HCT116 (cell line): Measurements from ENCODE around the gene IFI27L2. TPM values are rescaled to one million over a fixed set of nuclear protein-coding genes. Genes with fewer than 3 reads are reported as not detected.

Source experiments
- ATAC-seq: fragments of 200-7000 bp; cut with Tn5 transposase; 2 replicates; pipeline ENCODE4 v1.9.1; 2020; ENCODE audit warnings: mild to moderate bottlenecking, moderate library complexity
- BruUV-seq: library from RNA; stranded (reverse); fragments of 400-500 nt; replicated peaks from 2 replicates; lab custom pipeline; 2021; lab: Mats Ljungman, UMichigan
- CTCF ChIA-PET: fragments of 300-600 bp; sonication (Branson Sonifier 250); formaldehyde crosslinking; loops from one replicate; lab custom pipeline; 2021; ENCODE audit warnings: antibody characterized with exemption; lab: Charles Lee
- POLR2A ChIA-PET: fragments of 300-600, 350-600 bp; sonication (Branson Sonifier 250); formaldehyde crosslinking; loops from one replicate; lab custom pipeline; 2021; ENCODE audit warnings: antibody characterized with exemption; lab: Charles Lee
- RAD21 ChIA-PET, 2 experiments: fragments of 300-600 bp; sonication (Branson Sonifier 250); formaldehyde crosslinking; loops; one replicate each; lab custom pipeline; 2023; ENCODE audit warnings: low total read pairs in 2 of 2; ENCODE audit not compliant: uncharacterized antibody in 2 of 2, unreplicated experiment in 2 of 2, low non-redundant PET in 1 of 2; lab: Charles Lee
- DNase-seq: peaks from one replicate; pipeline ENCODE4 v3.0.0-alpha.2; 2010; ENCODE audit warnings: low read depth, low spot score
- H2AFZ ChIP-seq: fragments of 200-600 bp; shearing (Covaris generic), sonication (generic); 2 replicates; pipeline ENCODE4 v1.6.1; 2017; ENCODE audit warnings: low read depth, mixed run types, mixed read lengths, antibody characterized with exemption, low read length; ENCODE audit not compliant: poor library complexity, severe bottlenecking
- H3K27ac ChIP-seq: 2 replicates; pipeline ENCODE4 v1.5.1; 2012; ENCODE audit warnings: low read depth, low read length
- H3K27me3 ChIP-seq: fragments of 200-600 bp; sonication (generic); 2 replicates; pipeline ENCODE4 v1.6.1; 2016; ENCODE audit warnings: mixed run types, low read length, mixed read lengths; ENCODE audit not compliant: insufficient read depth
- H3K36me3 ChIP-seq, 2 experiments: fragments of 200-500 bp in 1 of 2; fragments of 200-600 bp in 1 of 2; sonication (Bioruptor generic) in 1 of 2; sonication (generic) in 1 of 2; 2 replicates each; pipeline versions ENCODE4 v1.5.1 to v1.6.1; 2014 to 2016; ENCODE audit warnings: low read length in 2 of 2, inconsistent platforms in 1 of 2, mixed read lengths in 1 of 2, mixed run types in 1 of 2; ENCODE audit not compliant: insufficient read depth in 2 of 2, control insufficient read depth in 1 of 2
- H3K4me1 ChIP-seq, 2 experiments: fragments of 200-600 bp in 1 of 2; sonication (generic) in 1 of 2; 2 replicates each; pipeline versions ENCODE4 v1.5.1 to v1.6.1; 2012 to 2017; ENCODE audit warnings: low read length in 2 of 2, inconsistent platforms in 1 of 2, mild to moderate bottlenecking in 1 of 2, mixed read lengths in 1 of 2, mixed run types in 1 of 2, moderate library complexity in 1 of 2; ENCODE audit not compliant: insufficient read depth in 2 of 2, control insufficient read depth in 1 of 2
- H3K4me2 ChIP-seq: fragments of 200-600 bp; sonication (generic); 2 replicates; pipeline ENCODE4 v1.6.1; 2017; ENCODE audit warnings: mixed run types, low read length, mixed read lengths
- H3K4me3 ChIP-seq, 2 experiments: fragments of 200-600 bp in 1 of 2; sonication (generic) in 1 of 2; replicated peaks in 1 of 2; 2 replicates each; pipeline ENCODE4 v1.5.1; 2011 to 2016; ENCODE audit warnings: low read length in 2 of 2, control low read depth in 1 of 2, low read depth in 1 of 2, mild to moderate bottlenecking in 1 of 2, mixed read lengths in 1 of 2, mixed run types in 1 of 2
- H3K79me2 ChIP-seq: fragments of 200-600 bp; sonication (generic); 2 replicates; pipeline ENCODE4 v1.6.1; 2017; ENCODE audit warnings: mild to moderate bottlenecking, mixed run types, low read length, moderate library complexity, mixed read lengths; ENCODE audit not compliant: insufficient read depth
- H3K9ac ChIP-seq: fragments of 200-600 bp; sonication (generic); 2 replicates; pipeline ENCODE4 v1.6.1; 2016; ENCODE audit warnings: low read length, mixed read lengths
- H3K9me2 ChIP-seq: fragments of 200-600 bp; sonication (generic), shearing (Covaris generic); 2 replicates; pipeline ENCODE4 v1.6.1; 2017; ENCODE audit warnings: mixed run types, mild to moderate bottlenecking, moderate library complexity; ENCODE audit not compliant: insufficient read depth
- H3K9me3 ChIP-seq, 2 experiments: fragments of 200-500 bp in 1 of 2; fragments of 200-600 bp in 1 of 2; sonication (Bioruptor generic) in 1 of 2; sonication (generic) in 1 of 2; 2 replicates each; pipeline ENCODE4 v1.6.1; 2014 to 2017; ENCODE audit warnings: low read length in 2 of 2, mixed read lengths in 2 of 2, inconsistent platforms in 1 of 2, low read depth in 1 of 2, mild to moderate bottlenecking in 1 of 2, mixed run types in 1 of 2, moderate library complexity in 1 of 2; ENCODE audit not compliant: control insufficient read depth in 1 of 2, insufficient read depth in 1 of 2
- H4K20me1 ChIP-seq: fragments of 200-600 bp; sonication (generic), shearing (Covaris generic); 2 replicates; pipeline ENCODE4 v1.6.1; 2017; ENCODE audit warnings: mixed run types, mild to moderate bottlenecking, moderate library complexity; ENCODE audit not compliant: insufficient read depth
- EZH2 ChIP-seq: fragments of 200-600 bp; sonication (generic); IDR thresholded peaks from 2 replicates; pipeline ENCODE4 v1.6.1; 2017; ENCODE audit warnings: antibody characterized with exemption, mixed run types
- JUND ChIP-seq: IDR thresholded peaks from 2 replicates; pipeline ENCODE4 v1.6.1; 2012
- POLR2A ChIP-seq: IDR thresholded peaks from 2 replicates; pipeline ENCODE4 v1.7.0; 2011; ENCODE audit warnings: borderline replicate concordance; ENCODE audit not compliant: insufficient read depth, insufficient read length; ENCODE audit errors: extremely low read depth
- POLR2AphosphoS5 ChIP-seq: IDR thresholded peaks from 2 replicates; pipeline ENCODE4 v1.6.1; 2011; ENCODE audit warnings: mild to moderate bottlenecking, low read depth, low read length, moderate library complexity
- RAD21 ChIP-seq: IDR thresholded peaks from 2 replicates; pipeline ENCODE4 v1.6.1; 2012; ENCODE audit warnings: low read depth, mild to moderate bottlenecking
- SIN3A ChIP-seq: IDR thresholded peaks from 2 replicates; pipeline ENCODE4 v1.6.1; 2012; ENCODE audit warnings: low read depth
- TCF7L2 ChIP-seq: IDR thresholded peaks from 2 replicates; pipeline ENCODE4 v1.7.0; 2011; ENCODE audit warnings: borderline replicate concordance, inconsistent platforms; ENCODE audit not compliant: insufficient read depth, insufficient read length; ENCODE audit errors: extremely low read depth
- YY1 ChIP-seq: IDR thresholded peaks from 2 replicates; pipeline ENCODE4 v1.6.1; 2011; ENCODE audit warnings: low read length, low read depth, moderate library complexity, mild to moderate bottlenecking; ENCODE audit not compliant: insufficient replicate concordance; ENCODE audit errors: extremely low read depth
- ZNF274 ChIP-seq: fragments of 200-500 bp; sonication (Bioruptor generic); IDR thresholded peaks from 2 replicates; pipeline ENCODE4 v1.6.1; 2014; ENCODE audit warnings: mild to moderate bottlenecking, low read depth, low read length, inconsistent platforms
- intact Hi-C: fragments of 100-400 bp; cut with micrococcal nuclease; formaldehyde crosslinking; loops from 2 replicates; pipeline ENCODE4 v1.10.0; 2022
- total RNA-seq: library from RNA; stranded (reverse); gene quantifications from one replicate; pipeline ENCODE4 v1.2.1, GENCODE V29; 2021; ENCODE audit not compliant: unreplicated experiment
- TF ChIP-seq, protein P1 (sequence below): IDR thresholded peaks from 2 replicates; pipeline ENCODE4 v1.6.1; 2012; ENCODE audit warnings: low read depth
- TF ChIP-seq, protein P2 (sequence below), 3 experiments: fragments of 200-600 bp in 1 of 3; sonication (generic) in 1 of 3; IDR thresholded peaks in 2 of 3; conservative IDR thresholded peaks in 1 of 3; 2 replicates each; pipeline ENCODE4 v1.5.1; 2012 to 2017; ENCODE audit warnings: low read depth in 2 of 3, low read length in 2 of 3, antibody characterized with exemption in 1 of 3, borderline replicate concordance in 1 of 3, control low read depth in 1 of 3, mild to moderate bottlenecking in 1 of 3, mixed read lengths in 1 of 3, mixed run types in 1 of 3, moderate library complexity in 1 of 3; ENCODE audit not compliant: insufficient read depth in 1 of 3

The IFI27L2 gene
- total RNA-seq, 1 experiment from 2014 or later: 42.9 TPM

DNA sequence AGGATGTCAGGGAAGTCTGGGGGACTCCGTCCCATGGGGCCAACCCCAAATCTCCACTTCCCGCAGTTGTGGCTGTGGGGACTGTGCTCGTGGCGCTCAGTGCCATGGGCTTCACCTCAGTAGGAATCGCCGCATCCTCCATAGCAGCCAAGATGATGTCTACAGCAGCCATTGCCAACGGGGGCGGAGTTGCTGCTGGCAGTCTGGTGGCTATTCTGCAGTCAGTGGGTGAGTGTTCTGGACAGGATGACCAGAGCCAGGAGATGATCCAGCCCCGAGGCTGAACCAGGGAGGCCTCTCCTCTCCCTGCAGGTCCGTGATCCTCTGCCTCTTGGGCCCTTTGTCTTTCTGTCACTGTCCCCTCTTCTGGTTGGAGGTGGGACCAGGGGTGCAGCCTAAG lies 27.7 kb downstream of the IFI27L2 start:
- Histone ChIP-seq H2AFZ (no peak overlapping the region), H3K9me2 (no peaks in the 10 kb centered on the region), H3K27ac (no peak overlapping the region), H3K9ac (no peak overlapping the region), H4K20me1 (no peaks in the 10 kb centered on the region), H3K27me3 (no peaks in the 10 kb centered on the region), H3K4me3 (no peak overlapping the region), H3K36me3 (no peaks in the 10 kb centered on the region), H3K9me3 (no peaks in the 10 kb centered on the region), H3K79me2 (no peaks in the 10 kb centered on the region), H3K4me1 (no peaks in the 10 kb centered on the region; a peak in 1 of 4 replicates), H3K4me2 (no peak overlapping the region)
- intact Hi-C loops: no loop called here
- TF ChIP-seq TCF7L2 (no peak), JUND (no peak), RAD21 (no peak)
- TF ChIP-seq, protein P1, sequence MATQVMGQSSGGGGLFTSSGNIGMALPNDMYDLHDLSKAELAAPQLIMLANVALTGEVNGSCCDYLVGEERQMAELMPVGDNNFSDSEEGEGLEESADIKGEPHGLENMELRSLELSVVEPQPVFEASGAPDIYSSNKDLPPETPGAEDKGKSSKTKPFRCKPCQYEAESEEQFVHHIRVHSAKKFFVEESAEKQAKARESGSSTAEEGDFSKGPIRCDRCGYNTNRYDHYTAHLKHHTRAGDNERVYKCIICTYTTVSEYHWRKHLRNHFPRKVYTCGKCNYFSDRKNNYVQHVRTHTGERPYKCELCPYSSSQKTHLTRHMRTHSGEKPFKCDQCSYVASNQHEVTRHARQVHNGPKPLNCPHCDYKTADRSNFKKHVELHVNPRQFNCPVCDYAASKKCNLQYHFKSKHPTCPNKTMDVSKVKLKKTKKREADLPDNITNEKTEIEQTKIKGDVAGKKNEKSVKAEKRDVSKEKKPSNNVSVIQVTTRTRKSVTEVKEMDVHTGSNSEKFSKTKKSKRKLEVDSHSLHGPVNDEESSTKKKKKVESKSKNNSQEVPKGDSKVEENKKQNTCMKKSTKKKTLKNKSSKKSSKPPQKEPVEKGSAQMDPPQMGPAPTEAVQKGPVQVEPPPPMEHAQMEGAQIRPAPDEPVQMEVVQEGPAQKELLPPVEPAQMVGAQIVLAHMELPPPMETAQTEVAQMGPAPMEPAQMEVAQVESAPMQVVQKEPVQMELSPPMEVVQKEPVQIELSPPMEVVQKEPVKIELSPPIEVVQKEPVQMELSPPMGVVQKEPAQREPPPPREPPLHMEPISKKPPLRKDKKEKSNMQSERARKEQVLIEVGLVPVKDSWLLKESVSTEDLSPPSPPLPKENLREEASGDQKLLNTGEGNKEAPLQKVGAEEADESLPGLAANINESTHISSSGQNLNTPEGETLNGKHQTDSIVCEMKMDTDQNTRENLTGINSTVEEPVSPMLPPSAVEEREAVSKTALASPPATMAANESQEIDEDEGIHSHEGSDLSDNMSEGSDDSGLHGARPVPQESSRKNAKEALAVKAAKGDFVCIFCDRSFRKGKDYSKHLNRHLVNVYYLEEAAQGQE: no peak
- no TSS peak for BruUV-seq
- no peak for DNase-seq
- ChIA-PET RAD21 (no interaction called here), CTCF (no interaction called here), POLR2A (no interaction called here)
- ATAC-seq: no peak

- POLR2A ChIA-PET: no interaction called here
- DNase-seq: no peak
- no TSS peak for BruUV-seq
- CTCF ChIA-PET: no interaction called here
- H3K9me2 ChIP-seq: no peaks in the 10 kb centered on the region
- H3K9ac ChIP-seq: no peak overlapping the region
- ATAC-seq: peak; percentile 52; the same call in 1 of the 2 replicates
- no peaks in the 10 kb centered on the region for H3K79me2 ChIP-seq
- H3K9me3 ChIP-seq: no peaks in the 10 kb centered on the region
- H3K4me2 ChIP-seq: no peak overlapping the region
- no peaks in the 10 kb centered on the region for H3K36me3 ChIP-seq
- H3K27me3 ChIP-seq: no peaks in the 10 kb centered on the region
- H2AFZ ChIP-seq: no peak overlapping the region
- no peaks in the 10 kb centered on the region for H4K20me1 ChIP-seq
- H3K4me3 ChIP-seq: no peak overlapping the region
- RAD21 ChIA-PET: no interaction called here
- intact Hi-C loops: no loop called here
- H3K4me1 ChIP-seq: no peaks in the 10 kb centered on the region; a peak in 1 of 4 replicates
- H3K27ac ChIP-seq: no peak overlapping the region
- TF ChIP-seq SIN3A: no peak
- no peak for TF ChIP-seq ZNF274
- TF ChIP-seq POLR2AphosphoS5: no peak
- TF ChIP-seq, protein P2, sequence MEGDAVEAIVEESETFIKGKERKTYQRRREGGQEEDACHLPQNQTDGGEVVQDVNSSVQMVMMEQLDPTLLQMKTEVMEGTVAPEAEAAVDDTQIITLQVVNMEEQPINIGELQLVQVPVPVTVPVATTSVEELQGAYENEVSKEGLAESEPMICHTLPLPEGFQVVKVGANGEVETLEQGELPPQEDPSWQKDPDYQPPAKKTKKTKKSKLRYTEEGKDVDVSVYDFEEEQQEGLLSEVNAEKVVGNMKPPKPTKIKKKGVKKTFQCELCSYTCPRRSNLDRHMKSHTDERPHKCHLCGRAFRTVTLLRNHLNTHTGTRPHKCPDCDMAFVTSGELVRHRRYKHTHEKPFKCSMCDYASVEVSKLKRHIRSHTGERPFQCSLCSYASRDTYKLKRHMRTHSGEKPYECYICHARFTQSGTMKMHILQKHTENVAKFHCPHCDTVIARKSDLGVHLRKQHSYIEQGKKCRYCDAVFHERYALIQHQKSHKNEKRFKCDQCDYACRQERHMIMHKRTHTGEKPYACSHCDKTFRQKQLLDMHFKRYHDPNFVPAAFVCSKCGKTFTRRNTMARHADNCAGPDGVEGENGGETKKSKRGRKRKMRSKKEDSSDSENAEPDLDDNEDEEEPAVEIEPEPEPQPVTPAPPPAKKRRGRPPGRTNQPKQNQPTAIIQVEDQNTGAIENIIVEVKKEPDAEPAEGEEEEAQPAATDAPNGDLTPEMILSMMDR (IDR thresholded peaks at IDR 0.05 in 2 of 3, conservative IDR thresholded peaks at IDR 0.05 in 1 of 3; ENCODE audit: borderline replicate concordance in 1 of 3, insufficient read depth in 1 of 3, low read depth in 2 of 3, low read length in 2 of 3): no peak
- no peak for TF ChIP-seq RAD21
- no peak for TF ChIP-seq POLR2A
- TF ChIP-seq EZH2: no peak
- no peak for TF ChIP-seq JUND
- no peak for TF ChIP-seq YY1
These were observed 28.6 kb downstream of the IFI27L2 start for GRCh38 chr14:94100847-94101246.
